Activated CD4-positive, alpha-beta T cell treated with anti-CD3 and anti-CD28 coated beads, Interleukin-2, Interleukin-6, amounts not matched to agents 100 ng/mL and 50 ng/mL, durations not matched to agents 16 hours and 8 hours (primary cell): ENCODE measurements around the gene RCL1.
"Not testable (repeated sequence)": the region's sequence is repeated elsewhere in the genome, so short reads cannot be mapped to it uniquely, and the experiment has no call there.

Source experiments
- DNase-seq: peaks from one replicate; pipeline ENCODE4 v3.0.0-alpha.2; 2020

RCL1 gene

DNA sequence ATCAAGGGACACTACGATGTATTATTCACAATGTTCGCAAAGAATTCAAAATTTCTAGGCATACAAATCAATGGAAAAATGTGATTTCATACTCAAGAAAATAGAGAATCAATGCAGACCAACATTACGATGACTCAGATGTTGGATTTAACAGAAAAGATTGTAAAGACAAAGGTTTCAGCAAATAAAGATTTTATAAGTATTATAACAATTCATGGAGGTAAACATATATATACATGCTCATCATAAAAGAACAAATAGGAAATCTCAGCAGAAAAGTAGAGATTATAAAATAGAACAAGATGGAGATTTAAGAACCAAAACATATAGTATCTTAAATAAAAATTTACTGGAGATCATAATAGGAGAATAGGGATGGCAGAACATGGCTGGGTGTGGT lies 98.9 kb downstream of the RCL1 start:
- DNase-seq: no peak

DNA sequence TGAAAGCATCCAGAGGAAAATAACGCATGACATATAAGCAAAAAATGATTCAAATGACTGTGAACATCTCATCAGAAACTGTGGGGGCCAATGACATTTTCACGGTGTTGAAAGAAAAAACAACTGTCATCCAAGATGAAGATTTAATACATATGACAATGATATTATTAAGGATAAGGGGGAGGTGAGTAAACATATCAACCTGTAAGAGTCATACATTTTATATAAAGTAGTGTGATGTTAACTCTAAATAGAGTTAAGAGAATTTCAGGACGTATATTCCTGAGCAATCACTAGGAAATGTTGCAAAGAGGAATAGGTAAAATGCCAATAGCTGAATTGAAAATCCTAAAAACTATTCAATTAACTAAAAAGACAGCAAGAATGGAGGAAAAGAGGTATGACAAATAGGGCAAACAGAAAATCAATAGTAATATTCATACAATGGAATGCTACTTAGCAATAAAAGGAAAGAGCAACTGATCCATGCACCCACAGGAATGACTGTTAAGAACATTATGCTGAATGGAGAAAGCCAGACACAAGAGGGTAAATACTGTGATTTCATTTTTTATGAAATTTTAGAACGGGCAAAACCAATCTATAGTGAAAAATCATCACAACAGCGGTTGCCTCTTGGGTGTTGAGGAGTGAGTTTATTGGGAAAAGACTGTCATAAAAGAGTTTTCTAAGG lies 99.9 kb downstream of the RCL1 start:
- DNase-seq: no peak

DNA sequence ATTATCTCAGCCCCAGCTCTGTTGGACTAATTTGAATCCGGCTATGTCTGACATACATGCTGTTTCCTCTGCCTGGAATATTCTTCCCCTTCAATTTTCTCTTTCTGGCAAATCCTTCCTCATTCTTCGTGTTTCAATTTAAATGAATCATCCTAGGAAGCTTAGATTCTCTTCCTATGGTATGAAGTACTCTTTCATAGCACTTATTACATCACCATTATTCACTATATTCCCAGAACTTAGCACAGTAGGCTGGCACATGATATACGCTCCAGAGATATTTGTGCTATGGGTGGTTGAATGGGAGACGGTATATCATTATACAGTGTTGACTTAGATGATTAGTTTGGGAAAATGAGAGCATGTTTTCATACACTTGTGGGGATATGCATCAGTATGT lies 101.3 kb downstream of the RCL1 start:
- DNase-seq: no peak

DNA sequence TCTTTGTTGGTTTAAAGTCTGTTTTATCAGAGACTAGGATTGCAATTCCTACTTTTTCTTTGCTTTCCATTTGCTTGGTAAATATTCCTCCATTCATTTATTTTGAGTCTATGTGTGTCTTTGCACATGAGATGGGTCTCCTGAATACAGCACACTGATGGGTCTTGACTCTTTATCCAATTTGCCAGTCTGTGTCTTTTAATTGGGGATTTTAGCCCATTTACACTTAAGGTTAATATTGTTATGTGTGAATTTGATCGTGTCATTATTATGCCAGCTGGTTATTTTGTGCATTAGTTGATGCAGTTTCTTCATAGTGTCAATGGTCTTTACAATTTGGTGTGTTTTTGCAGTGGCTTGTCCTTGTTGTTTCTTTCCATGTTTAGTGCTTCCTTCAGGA lies 107.1 kb downstream of the RCL1 start:
- DNase-seq: not testable (repeated sequence)

DNA sequence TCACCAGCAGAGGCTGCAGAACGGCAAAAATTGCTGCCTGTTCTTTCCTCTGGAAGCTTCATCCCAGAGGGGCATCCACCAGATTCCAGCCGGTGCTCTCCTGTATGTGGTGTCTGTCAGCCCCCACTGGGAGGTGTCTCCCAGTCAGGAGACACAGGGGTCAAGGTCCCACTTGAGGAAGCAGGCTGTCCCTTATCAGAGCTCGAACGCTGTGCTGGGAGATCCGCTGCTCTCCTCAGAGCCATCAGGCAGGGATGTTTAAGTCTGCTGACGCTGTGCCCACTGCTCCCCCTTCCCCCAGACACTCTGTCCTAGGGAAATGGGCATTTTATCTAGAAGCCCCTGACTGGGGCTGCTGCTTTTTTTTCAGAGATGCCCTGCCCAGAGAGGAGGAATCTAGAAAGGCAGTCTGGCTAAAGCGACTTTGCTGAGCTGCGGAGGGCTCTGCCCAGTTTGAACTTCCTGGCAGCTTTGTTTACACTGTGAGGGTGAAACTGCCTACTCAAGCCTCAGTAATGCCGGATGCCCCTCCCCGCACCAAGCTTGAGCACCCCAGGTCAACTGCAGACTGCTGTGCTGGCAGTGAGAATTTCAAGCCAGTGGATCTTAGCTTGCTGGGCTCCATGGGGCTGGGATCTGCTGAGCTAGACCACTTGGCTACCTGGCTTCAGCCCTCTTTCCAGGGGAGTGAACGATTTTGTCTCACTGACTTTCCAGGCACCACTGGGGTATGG lies 108.8 kb downstream of the RCL1 start:
- peak; percentile 51 for DNase-seq

DNA sequence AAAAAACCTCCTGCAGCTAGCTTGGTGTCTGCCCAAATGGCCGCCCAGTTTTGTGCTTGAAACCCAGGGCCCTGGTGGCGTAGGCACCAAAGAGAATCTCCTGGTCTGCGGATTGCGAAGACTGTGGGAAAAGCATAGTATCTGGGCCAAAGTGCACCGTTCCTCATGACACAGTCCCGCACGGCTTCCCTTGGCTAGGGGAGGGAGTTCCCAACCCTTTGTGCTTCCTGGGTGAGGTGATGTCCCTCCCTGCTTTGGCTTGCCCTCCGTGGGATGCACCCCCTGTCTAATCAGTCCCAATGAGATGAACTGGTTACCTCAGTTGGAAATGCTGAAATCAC lies 109.4 kb downstream of the RCL1 start:
- DNase-seq: no peak

DNA sequence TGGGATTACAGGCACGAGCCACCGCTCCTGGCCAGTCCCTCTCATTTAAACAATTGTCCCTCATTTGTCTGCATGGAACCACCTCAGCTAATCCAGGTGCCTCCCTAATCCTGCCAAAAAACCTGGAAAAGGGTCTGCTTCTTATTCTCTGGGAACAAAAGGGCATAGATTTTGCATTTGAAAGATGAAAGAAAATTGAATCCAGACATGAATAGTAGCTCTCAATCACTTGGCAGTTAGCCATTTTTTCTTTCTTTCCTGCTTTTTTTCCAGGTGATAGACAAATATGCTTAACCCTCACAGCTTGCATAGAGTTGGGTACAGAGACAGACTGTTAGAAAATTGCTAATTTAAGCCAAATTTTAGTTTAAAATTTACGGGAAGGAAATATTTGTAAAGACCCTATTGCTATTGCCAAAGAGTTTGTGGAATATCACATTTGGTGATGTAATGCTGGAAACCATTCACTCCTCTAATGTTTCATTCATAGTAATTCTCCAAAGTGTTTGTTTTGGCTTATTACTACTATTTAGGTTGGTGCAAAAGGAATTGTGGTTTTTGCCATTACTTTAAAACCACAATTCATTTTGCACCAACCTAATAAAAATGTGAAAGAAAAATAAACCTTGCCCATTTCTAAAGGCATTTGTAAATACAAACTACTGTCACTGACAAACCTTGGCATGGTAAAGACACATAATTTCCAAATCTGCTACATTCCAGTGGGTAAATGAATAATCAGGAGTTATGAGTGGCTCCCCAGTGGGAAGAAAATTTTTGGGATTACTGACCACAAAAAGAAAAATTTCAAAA lies 111.8 kb downstream of the RCL1 start:
- no peak for DNase-seq

DNA sequence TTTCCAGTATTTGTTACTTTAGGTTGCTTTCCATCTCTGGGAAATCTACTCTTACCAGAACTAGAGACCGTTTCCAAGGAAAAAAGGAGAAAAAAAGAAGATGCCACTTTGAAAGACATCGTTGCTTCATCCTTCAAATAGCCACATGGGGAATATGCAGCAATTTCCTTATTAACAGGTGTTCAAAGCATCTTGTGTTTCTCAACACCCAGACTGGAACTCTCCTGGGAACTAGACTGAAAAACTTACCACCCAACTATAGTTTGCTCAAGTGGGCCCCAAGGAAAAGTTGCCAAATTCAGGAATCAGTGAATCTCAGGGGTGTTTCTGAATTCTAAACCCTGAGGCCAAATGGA lies 112.4 kb downstream of the RCL1 start:
- no peak for DNase-seq
